ACC112 (cell line): ENCODE results near the gene PCSK5.

ENCODE experiments used
- H2AFZ ChIP-seq: fragments of 200-600 bp; sonication (generic); one replicate; pipeline ENCODE4 v1.6.0; 2017; ENCODE audit warnings: antibody characterized with exemption, low read length; ENCODE audit not compliant: unreplicated experiment
- H3K27ac ChIP-seq: fragments of 200-600 bp; sonication (generic); 2 replicates; pipeline ENCODE4 v1.5.1; 2014; ENCODE audit warnings: low read depth, mild to moderate bottlenecking, antibody characterized with exemption, low read length, moderate library complexity
- H3K27me3 ChIP-seq: fragments of 200-600 bp; sonication (generic); 2 replicates; pipeline ENCODE4 v1.6.1; 2014; ENCODE audit warnings: mild to moderate bottlenecking, antibody characterized with exemption, low read length, moderate library complexity, mixed read lengths; ENCODE audit not compliant: insufficient read depth
- H3K36me3 ChIP-seq: fragments of 200-600 bp; sonication (generic); 2 replicates; pipeline ENCODE4 v1.6.1; 2016; ENCODE audit warnings: mild to moderate bottlenecking, antibody characterized with exemption, low read length, moderate library complexity, mixed read lengths; ENCODE audit not compliant: insufficient read depth
- H3K4me1 ChIP-seq: fragments of 200-600 bp; sonication (generic); one replicate; pipeline ENCODE4 v1.6.1; 2016; ENCODE audit warnings: low read length, mixed read lengths; ENCODE audit not compliant: insufficient read depth, unreplicated experiment, control insufficient read depth
- H3K4me3 ChIP-seq: fragments of 200-600 bp; sonication (generic); 2 replicates; pipeline ENCODE4 v1.5.1; 2014; ENCODE audit warnings: mild to moderate bottlenecking, low read depth, low read length
- H3K79me2 ChIP-seq: fragments of 200-600 bp; sonication (generic); one replicate; pipeline ENCODE4 v1.6.0; 2016; ENCODE audit warnings: low read length; ENCODE audit not compliant: control insufficient read depth, unreplicated experiment, insufficient read depth

The PCSK5 gene

DNA sequence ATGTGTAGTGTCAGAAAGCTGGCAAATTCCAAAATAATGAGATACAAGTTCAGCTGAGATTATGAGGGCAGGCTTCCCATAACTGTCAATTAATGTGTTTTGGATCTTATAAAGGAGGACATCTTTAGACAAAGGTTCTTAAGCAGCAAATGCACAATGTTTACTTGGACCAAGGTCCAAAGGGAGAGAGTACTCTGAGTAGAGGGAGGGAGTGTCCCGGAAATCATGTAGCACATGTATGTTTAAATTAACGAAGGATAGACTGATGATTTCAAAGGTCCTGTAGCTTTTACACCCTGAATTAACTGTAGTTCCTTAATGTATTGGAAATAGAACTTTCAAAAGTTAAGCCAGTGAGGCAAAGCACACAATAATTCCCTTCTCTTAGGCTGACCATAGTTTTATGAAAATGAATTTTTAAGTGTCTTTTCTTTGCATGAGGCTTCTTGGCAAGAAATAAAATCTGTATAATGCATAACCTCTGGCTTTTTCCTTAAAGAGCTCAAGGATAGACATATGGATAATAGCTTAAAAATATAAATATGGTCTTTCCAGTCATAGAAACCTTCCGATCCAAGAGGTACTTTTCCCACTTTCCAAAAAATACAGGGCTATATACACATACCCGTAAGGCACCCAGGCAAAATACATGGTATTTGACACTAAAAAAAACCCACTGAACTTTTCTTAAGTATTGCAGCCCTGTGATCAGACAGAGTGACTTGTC lies 93.0 kb downstream of the PCSK5 start:
- no peak overlapping the region for H2AFZ ChIP-seq
- H3K27me3 ChIP-seq = no peaks in the 10 kb centered on the region
- no peaks in the 10 kb centered on the region for H3K36me3 ChIP-seq
- no peaks in the 10 kb centered on the region for H3K79me2 ChIP-seq
- H3K27ac ChIP-seq = no peak overlapping the region
- no peaks in the 10 kb centered on the region for H3K4me1 ChIP-seq
- H3K4me3 ChIP-seq = no peak overlapping the region

DNA sequence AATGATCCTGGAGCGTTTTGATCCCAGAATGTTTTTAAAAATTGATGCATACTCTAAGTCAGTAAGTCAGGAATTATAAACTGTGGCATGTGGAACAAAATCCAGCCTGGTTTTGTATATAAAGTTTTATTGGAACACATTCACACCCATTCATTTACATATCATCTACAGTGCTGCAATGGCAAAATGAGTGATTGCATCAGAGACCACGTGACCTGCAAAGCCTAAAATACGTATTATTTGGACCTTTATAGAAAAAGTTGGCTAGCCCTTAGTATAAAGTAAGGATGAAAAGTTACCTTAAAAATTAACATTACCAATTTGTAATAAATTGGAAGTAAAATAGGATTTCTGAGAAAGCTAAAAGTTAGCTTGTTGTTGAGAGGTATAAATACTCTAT lies 95.0 kb downstream of the PCSK5 start:
- Histone ChIP-seq H3K27me3 (no peaks in the 10 kb centered on the region), H3K79me2 (no peaks in the 10 kb centered on the region), H3K36me3 (no peaks in the 10 kb centered on the region), H3K27ac (no peak overlapping the region), H3K4me3 (no peak overlapping the region), H3K4me1 (no peaks in the 10 kb centered on the region), H2AFZ (no peak overlapping the region)

DNA sequence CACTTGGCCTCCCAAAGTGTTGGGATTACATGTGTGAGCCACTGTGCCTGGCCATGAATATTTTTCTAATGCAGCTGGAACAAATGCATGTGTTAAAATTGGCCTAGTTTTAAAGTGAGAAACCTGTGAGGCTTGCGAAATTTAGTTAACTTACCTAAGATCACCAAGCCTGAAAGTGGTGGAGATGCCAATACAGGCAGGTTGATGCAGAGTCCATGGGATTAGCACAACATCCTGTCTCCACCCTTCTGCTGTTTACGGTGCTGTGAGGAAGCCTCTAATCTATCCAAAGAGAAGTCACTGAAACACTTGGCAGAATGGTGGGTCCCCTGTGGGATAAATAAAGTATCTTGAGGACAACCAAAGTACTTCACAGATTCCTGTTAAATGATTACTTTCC lies 98.2 kb downstream of the PCSK5 start:
- Histone ChIP-seq H3K4me1 (peaks cover 5% of the 10 kb centered on the region), H3K36me3 (no peaks in the 10 kb centered on the region), H3K79me2 (no peaks in the 10 kb centered on the region), H3K27me3 (no peaks in the 10 kb centered on the region), H3K27ac (no peak overlapping the region), H2AFZ (no peak overlapping the region), H3K4me3 (no peak overlapping the region)

DNA sequence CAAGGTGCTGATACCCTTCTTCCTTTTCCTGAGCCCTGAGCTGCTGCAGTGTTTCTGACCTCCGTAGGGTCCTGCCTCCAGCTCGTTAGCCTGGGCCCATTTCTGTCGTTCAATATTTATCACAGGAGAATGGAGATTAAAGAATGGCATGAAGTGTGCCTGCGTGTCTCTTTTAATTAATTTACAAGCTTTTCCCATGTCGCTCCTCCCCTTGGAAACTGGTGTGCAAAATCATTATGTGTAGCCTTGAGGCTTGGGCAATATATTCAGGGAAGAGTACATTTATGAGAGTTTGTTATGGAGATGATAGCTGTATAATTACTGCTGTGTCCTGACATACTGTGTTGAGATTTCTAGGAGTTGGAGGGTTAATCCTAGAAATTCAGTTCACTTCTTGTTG lies 99.7 kb downstream of the PCSK5 start:
- no peaks in the 10 kb centered on the region for H3K36me3 ChIP-seq
- H3K27ac ChIP-seq = no peak overlapping the region
- no peaks in the 10 kb centered on the region for H3K27me3 ChIP-seq
- H3K79me2 ChIP-seq = no peaks in the 10 kb centered on the region
- no peak overlapping the region for H3K4me3 ChIP-seq
- no peak overlapping the region for H2AFZ ChIP-seq
- H3K4me1 ChIP-seq = peaks cover 10% of the 10 kb centered on the region

DNA sequence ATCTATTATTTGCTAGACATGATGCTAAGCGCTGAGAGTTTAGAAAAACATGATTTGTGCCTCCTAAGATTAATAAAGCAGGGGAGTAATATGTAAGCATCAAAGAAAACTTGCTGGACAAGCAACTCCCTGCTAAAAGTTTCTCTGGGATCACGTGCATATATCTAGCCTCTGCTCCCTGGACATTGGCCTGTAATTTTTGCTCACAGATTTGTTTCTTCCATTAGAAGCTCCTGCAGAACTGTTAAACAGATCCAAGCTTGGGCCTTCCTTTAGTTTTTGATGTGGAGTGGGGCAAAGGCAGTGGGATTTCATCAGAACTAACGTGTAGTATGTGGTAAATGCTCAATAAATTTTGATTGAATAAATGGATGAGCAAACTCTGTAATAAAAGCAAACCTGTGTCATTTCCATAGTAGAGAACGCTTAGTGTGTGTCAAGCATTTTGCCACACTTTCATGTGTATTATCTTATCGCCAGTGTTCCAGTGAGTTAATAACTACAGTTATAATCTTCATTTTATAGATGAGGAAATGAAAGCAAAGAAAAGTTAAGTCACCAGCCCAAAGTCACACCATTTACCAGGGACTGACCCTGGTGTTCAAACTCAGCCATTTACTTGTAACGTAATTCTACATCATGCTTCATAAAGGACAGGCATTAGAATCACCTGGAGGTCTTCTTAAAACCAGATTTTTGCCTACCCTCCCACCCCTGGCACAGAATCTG lies 100.3 kb downstream of the PCSK5 start:
- Histone ChIP-seq H3K4me1 (peaks cover 10% of the 10 kb centered on the region), H3K4me3 (no peak overlapping the region), H3K27ac (no peak overlapping the region), H2AFZ (no peak overlapping the region), H3K27me3 (no peaks in the 10 kb centered on the region), H3K36me3 (no peaks in the 10 kb centered on the region), H3K79me2 (no peaks in the 10 kb centered on the region)

DNA sequence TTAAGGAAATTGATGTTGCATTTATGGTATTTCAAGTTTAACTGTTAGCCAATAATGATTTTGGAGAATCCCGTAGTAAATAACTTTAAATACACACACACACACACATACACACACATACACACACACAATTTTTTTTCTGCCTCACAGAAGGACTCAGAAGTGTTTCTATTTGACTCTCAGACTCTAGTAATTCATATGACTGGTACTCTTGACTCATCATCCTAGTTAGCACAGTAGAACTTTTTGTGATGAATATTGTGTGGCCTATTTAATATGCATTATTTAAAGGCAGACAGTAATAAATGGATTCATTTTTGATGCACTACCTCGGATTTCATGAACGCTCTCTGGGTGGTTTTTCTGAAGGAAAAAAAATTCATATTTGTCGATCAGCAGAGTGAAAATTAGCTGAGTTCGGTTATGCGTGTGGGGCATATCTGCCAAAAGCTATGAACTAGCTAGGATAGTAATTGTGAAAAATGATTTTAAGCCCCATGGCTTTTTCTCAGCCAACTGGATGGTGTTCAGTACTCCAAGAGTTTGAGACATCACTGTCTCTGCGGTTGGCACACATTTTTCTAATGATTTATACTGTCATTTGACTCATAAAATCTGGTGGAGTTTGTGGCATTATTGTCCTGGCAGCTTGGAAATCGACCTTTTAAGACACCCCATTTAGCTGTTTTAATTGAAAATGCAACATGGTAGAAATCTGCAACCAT lies 102.2 kb downstream of the PCSK5 start:
- Histone ChIP-seq H3K4me1 (peaks cover 10% of the 10 kb centered on the region), H3K27ac (no peak overlapping the region), H2AFZ (no peak overlapping the region), H3K27me3 (no peaks in the 10 kb centered on the region), H3K79me2 (no peaks in the 10 kb centered on the region), H3K36me3 (no peaks in the 10 kb centered on the region), H3K4me3 (no peak overlapping the region)

DNA sequence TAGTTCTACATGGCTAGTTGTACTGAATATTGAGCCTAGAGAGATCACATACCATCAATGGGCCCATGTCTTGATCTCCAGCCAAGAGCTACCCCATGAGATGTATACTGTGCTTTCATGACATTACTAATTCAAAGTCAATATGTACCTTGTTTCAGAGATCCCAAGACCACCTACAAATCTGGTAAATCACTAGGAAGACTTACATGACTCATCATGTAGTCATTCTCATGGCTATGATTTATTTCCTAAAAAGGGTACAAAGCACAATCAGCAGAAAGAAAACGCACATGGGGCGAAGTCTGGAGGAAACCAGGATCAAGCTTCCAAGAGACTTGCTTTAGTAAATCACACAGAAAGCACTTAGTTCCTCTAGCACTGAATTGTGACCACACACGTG lies 103.0 kb downstream of the PCSK5 start:
- no peak overlapping the region for H3K27ac ChIP-seq
- H3K27me3 ChIP-seq = no peaks in the 10 kb centered on the region
- H3K36me3 ChIP-seq = no peaks in the 10 kb centered on the region
- H3K79me2 ChIP-seq = no peaks in the 10 kb centered on the region
- no peak overlapping the region for H2AFZ ChIP-seq
- peaks cover 10% of the 10 kb centered on the region for H3K4me1 ChIP-seq
- H3K4me3 ChIP-seq = no peak overlapping the region

DNA sequence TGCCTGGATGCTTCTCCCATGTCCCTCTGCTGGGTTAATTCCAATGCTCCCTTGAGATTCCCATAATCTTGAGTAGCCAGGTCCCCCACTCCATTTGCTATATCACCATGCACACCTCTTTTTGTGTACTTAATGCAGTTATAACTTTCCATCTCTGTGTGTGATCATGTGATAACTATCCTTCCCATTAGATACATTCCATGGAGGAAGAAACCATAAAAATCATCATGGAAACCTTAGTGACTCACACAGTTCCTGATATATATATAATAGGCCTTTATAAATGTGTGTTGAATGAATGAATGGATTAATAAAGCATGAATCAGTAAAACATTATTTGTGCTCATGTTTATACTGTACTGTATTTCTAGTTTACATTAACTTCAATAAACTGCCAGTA lies 104.6 kb downstream of the PCSK5 start:
- Histone ChIP-seq H3K79me2 (no peaks in the 10 kb centered on the region), H3K4me1 (peaks cover 10% of the 10 kb centered on the region), H3K4me3 (no peak overlapping the region), H2AFZ (no peak overlapping the region), H3K27me3 (no peaks in the 10 kb centered on the region), H3K27ac (no peak overlapping the region), H3K36me3 (no peaks in the 10 kb centered on the region)

DNA sequence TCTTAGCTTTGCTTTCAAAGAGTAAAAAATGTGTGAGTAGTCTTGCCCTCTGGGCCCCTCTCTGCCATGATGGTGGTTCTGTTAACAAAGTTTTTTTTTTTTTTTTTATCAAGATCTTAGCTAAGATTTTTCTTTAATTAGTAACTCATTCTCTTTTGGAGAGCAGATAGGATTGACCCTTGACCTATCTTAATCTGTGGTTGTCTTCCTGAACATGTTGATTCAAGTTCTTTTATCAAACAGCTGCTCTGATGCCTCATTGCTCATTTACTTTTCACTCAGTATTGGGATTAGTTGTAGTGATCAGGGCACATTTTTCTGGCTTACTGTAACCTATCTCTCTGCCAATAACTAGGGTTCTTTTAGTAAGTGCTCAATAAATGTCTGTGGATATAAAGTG lies 106.3 kb downstream of the PCSK5 start:
- no peak overlapping the region for H2AFZ ChIP-seq
- H3K79me2 ChIP-seq = no peaks in the 10 kb centered on the region
- H3K27me3 ChIP-seq = no peaks in the 10 kb centered on the region
- peaks cover 10% of the 10 kb centered on the region for H3K4me1 ChIP-seq
- H3K4me3 ChIP-seq = no peak overlapping the region
- H3K36me3 ChIP-seq = no peaks in the 10 kb centered on the region
- no peak overlapping the region for H3K27ac ChIP-seq

DNA sequence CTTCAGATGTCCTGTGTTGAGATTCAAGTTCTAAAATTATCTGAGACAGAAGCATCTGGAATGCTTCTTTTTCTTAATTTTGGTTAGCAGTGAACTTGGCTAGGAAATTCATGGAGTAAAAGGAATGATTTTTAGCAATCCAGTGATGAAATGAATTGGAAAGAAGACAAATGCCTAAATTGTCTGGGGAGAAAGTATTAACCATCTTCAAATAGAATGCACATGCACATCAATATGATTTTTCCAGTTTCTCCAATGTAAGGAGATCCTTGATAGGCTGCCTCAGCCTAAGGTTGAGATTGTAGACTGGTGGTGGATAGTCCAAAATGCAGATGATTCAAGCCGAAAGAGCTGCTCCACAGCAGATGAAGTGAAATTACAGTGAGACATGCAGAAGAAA lies 106.7 kb downstream of the PCSK5 start:
- Histone ChIP-seq H2AFZ (no peak overlapping the region), H3K79me2 (no peaks in the 10 kb centered on the region), H3K27me3 (no peaks in the 10 kb centered on the region), H3K27ac (no peak overlapping the region), H3K36me3 (no peaks in the 10 kb centered on the region), H3K4me3 (no peak overlapping the region), H3K4me1 (peaks cover 10% of the 10 kb centered on the region)
